ENCODE results near the gene BAZ2B.
"Not testable (repeated sequence)": the region's sequence is repeated elsewhere in the genome, so short reads cannot be mapped to it uniquely, and the experiment has no call there.

Gene BAZ2B

DNA sequence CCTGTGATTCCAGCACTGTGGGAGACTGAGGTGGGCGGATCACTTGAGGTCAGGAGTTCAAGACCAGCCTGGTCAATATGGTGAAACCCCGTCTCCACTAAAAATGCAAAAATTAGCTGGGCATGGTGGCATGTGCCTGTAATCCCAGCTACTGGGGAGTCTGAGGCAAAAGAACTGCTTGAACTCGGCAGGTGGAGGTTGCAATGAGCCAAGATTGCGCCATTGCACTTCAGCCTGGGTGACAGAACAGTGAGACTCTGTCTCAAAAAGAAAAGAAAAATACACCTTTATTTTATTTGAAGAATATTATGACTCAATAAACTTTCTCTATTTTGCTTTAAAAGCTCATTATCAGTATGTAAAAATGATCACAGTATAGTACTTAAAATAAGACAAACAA, 81.1 kb downstream of the BAZ2B start:
- ATAC-seq, DNase-seq: not testable (repeated sequence)

DNA sequence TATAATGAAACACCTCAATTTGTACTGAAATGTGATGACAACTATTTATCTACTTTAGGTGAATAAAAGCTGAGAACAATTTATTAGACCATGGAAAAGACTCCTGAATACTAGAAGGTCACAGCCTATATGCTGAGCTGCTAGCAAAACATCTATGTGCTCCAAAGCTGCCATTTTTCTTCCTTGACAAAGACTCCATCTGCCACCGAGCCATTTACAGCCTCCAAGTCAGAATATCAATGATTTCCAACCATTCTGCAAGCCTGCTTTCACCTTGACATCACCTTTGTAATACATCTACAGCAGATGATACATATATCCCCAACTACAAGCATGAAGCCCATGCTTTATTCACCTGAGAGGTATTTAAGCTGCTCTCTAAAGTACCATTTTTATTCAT, 84.9 kb downstream of the BAZ2B start:
- DNase-seq (no peak), ATAC-seq (no peak)

DNA sequence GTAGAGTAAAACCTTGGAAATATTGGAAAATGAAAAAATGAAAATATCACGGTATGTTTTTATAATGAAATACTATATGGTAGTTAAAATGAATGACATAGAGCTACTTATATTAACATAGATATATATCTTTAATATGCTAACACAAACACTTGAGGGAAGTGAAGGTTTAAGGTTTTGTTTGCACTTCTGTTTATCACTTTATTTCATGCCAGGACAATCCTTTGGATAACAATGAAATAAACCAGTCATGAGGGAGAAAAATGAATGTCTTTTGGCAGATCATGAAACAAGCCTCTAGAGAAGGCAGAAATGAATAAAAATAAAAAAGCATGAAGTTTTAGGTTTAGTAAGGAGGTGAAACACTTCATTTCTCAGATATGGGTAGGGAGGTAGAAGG, 89.9 kb downstream of the BAZ2B start:
- DNase-seq, result no peak
- ATAC-seq, result no peak

DNA sequence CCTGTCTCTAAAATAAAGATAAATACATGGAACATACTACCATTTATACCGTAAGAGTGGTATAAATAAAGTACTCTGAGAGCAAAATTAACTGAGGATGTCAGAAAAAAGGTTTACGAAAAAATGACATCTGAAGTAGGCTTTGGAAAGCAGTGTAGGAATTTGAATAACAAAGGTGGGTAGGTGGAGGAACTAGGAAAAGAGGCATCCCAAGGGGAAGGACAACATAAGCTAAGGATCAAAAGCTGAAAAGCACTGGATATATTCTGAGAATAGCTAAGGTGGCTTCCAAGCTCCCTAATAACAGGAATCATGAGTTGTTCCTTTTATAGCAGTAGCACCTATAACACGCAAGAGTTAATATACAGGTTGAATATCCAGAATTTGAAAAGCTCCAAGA, 91.3 kb downstream of the BAZ2B start:
- no peak for DNase-seq
- ATAC-seq, result no peak

DNA sequence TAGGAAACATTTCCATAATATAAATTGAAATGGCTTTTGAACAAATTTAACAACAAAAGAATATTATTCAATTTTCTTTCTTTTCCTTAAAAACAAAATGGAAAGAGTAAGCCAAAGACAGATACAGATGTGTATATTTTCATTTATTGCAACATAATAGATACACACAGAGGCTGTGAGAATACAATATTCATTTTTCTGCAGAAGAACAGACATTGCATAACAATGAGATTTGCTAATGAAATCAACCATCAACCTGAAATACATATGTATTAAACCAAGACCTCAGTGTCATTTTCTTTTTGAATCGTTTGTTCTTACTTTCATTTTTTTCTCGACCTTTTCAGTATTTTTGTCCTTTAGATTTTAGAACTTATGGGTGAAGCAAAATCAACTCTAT, 95.1 kb downstream of the BAZ2B start:
- DNase-seq, result no peak
- no peak for ATAC-seq

DNA sequence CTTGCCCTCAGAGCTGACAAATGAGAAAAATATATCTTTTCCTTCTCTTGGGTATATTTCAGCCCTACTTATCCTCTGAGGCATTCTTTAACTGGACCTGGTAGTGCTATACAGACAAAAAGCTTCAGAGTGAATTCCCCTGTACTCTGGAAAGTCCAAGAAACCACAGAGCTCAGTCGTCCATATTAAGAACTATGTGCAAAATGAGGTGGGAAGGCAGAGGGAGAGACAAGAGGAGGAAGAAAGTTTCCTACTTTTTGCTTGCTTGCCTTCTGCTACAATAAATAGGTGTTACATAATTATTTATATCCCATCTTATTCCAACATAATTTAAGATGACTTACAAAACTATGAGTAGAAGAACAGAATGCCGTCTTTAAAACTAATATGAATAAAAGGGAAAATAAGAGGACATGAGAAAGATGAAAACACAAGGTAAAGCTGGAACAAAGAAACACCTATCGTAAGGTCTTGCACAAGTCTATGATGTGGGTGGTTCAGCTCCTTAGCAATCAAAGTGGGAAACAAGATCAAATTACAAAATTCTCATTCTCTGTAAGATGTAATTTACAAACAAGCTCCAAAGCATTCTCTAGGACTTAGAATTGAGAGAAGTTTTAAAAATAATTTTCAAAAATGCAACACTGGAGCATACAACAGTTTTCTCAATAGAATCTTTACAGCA, 97.9 kb downstream of the BAZ2B start:
- DNase-seq (no peak), ATAC-seq (no peak)

DNA sequence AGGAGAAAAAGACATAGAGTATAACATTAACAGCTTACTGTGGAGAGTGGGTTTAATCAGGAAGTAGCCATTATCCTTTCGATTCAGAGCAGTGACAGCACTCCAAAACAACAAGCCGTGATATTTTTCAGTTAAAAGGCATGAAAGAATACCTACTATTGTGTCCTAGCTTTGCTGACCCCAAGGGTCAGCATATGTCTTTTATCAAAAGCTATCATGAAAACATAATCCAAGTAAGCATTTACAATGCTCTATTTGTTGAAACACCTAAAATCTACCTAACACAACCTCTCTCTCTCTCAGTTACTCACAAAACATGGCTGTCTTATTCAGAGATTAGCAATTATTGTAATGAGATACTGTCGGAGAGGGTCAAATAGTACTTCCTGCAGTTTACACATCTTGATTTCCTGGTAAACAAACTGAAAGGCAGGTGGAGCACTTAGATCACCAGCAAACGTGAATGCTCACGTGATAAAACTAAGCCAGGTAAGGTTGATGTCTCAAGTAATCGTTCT, 100.0 kb downstream of the BAZ2B start:
- peak; percentile 77 for ATAC-seq
- no peak for DNase-seq

DNA sequence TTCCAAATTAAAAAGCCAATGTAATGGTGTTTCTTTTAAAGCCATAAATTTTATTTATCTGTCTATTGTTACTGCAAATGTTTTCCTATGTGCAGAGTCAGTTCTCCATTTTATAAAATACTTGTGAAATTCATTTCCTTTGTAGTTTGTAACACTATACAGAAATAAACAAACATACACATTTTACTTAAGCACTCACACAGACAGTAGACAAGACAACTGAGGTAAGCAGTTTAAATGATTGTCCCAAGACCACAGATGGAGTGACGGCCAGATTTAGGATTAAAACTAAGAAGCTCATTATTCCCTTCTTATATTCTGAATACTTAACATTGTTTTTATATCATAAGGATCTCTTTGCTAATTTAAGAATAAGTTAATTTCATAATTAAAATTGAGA, 100.9 kb downstream of the BAZ2B start:
- no peak for DNase-seq

DNA sequence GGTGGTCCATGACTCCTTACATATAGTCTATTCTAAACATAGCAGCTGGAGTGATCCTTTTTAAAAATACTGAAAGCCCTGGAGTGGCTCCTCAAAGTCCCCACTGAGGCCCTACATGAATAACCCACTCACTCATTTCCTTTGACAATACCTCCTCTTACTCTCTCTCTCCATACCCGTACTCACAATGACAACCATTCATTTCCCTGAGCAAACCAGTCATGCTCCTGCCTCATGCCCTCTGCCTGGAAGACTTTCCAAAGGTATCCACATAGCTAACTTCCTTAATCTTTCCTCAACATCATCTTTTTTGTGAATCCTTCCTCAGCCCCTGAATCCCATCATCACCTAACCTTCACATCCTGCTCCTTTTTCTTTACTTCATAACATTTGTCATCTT, 102.6 kb downstream of the BAZ2B start:
- ATAC-seq (no peak), DNase-seq (no peak)

More for the DNA sequence above, 100.9 kb downstream of the BAZ2B start:
- no peak for ATAC-seq

DNA sequence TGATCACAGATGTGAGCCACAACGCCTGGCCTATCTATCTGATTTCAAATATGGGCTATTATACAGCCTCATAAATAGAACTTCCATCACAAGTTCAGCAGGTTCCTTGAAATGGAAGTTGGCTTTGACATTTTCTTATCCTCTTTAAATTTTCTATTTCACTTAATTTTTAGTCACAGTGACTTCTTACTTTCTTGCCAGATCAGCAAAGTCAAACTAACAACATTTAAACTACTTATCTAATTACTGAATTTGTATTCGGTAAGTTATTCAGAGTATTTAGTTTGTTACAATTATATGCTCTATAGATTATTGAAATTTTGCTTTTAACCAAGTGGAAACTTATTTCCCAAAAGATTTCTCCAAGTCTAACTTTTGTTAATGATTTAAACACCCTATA, 108.2 kb downstream of the BAZ2B start:
- no peak for DNase-seq
- ATAC-seq, result no peak

DNA sequence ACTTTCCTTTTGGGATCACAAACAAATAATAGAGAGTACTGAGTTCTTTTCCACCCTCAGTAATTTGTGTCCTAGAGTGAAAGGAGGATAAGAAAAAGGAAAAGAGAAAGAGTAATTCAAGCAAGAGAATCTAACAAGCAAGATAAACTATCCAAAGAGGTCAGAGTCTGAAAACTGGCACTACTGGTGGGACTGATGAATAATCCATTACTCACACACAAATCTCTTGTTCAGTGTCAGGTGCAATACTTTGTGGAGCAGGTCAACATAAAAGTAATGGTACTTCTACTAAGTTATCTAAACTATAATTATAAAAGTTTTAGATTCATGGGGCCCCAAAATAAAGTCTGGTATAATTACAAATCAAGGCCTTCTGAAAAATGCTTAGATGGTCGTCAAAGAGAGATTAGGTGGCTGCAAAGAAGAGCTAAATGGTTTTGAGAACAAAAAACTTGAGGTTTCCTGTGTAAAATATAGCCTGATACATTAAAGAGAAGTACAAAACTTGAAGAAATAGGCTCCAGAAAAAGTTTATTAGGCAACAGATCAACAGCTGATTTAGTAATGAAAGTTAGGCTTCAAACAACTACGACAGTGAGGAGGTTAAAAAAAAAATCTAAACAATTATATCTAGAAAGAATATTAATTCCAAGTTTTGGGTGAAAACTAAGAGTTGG, 109.4 kb downstream of the BAZ2B start:
- ATAC-seq (no peak), DNase-seq (no peak)

DNA sequence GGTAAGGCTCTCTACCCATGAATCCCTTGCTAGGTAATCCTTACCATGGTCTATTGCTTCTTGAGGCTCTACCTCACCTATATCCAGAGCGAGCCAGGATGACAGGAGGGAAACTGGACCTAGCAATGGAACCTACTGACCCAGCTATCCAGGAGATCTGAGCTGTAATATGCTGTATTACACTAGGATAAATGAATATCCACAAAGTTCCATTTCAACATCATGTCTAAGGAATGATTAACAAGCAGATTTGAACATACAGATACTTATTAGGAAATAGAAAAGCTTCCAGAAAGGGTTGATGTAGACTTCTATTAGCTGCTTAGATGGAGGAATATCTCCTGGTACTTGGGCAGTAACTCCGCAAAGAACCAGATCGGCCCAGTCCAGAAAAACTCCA, 110.1 kb downstream of the BAZ2B start:
- no peak for ATAC-seq
- DNase-seq, result no peak

DNA sequence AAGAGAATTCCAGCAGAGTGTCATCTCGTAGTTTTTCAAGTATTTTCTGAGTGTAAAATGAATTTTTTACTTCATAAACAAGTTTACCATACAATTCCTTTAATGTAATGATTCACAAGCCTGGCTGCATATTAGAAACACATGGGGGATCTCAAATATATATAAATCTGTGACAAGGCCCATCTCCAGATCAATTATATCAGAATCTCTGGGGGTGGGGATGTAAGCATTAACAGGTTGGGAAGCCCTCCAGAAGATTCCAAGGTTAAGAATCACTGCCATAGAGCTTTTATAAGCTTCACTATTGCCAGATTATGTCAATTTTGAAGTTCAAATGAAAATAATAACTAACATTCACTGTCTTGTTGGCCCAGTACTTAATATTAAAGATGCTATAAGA, 111.2 kb downstream of the BAZ2B start:
- ATAC-seq, result no peak
- DNase-seq, result no peak

DNA sequence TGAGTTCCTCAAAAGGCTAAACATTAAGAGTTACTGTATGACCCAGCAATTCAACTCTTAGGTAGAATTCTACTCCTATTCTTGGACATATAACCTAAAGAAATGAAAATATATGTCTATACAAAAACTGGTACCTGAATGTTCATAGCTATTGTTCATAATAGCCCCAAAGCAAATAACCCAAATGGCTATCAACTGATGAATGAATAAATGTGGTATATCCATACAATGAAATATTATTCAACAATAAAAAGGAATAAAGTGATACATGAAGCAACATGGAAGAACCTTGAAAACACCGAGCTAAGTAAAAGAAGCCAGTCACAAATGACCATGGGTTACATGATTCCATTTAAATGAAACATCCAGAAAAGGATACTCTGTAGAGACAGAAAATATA, 114.6 kb downstream of the BAZ2B start:
- no peak for ATAC-seq
- no peak for DNase-seq

DNA sequence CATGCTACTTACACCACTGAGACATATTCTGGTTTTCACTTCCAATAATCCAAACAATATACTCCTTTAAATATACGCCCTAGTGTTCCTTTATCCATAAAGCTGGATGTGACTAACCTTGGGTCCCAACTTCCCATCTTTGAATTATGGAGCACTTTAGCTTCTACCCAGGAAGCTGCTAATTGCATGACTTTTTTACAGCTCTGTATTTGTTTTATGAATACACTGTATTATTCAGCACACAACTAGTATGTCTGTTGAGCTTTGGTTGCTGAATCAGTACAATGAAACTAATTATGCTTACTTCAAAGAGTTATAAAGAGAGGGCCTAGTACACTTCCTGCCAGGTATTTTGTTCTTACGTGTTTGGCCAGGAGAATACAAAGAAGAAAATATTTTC, 118.5 kb downstream of the BAZ2B start:
- no peak for ATAC-seq

DNA sequence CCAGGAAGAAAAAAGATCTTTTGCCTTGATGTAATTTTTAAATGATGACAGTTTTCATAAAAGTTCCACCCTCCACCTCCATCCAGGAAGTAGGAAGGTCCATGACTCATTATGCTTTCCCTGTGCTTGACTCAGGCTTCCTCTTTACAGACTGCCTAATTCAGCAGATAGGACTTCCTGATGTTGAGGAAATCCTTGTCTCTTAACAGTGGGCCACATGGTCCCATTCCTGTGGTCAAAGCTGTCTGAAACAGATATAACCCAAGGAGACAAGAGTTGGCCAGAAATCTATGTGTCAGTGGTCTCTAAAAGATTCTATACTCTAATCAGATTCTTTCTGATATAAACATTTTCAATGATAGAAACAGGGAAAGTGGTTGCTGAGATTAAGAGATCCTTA, 119.1 kb downstream of the BAZ2B start:
- DNase-seq (no peak), ATAC-seq (peak; percentile 71)

More for the DNA sequence above, 118.5 kb downstream of the BAZ2B start:
- DNase-seq, result no peak

DNA sequence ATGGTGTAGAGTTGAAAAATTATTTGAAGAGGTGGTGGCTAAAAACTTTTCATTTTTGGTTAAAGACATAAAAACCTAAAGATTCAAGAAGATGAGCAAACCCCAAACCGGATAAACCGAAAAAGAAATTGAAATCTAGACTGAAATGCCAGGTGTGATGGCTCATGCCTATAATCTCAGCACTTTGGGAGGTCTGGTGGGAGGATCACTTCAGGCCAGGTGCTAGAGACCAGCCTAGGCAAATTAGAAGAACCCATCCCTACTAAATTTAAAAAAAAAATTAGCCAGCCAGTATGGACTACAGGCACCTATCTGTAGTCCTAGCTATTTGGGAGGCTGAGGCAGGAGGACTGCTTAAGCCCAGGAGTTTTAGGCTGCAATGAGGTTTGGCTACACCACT, 126.9 kb downstream of the BAZ2B start:
- DNase-seq (no peak), ATAC-seq (no peak)

DNA sequence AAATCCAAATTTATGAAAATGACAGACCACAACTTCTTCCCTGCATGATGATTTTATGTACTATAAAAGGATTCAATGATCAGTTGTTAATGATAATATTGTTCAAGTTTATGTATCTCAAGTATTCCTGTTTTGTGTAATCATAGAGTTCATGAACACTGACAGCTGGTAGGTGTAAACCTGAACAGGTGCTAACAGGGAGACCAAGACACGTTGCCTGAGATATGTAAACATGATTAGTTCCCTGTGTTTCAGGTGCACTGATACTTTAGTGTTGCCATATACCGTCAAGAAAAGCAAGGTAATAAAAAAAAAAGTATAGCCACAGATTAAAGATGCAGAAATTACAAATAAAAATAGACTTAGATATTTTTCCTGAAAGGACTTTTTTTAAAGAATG, 131.8 kb downstream of the BAZ2B start:
- no peak for DNase-seq
- no peak for ATAC-seq

DNA sequence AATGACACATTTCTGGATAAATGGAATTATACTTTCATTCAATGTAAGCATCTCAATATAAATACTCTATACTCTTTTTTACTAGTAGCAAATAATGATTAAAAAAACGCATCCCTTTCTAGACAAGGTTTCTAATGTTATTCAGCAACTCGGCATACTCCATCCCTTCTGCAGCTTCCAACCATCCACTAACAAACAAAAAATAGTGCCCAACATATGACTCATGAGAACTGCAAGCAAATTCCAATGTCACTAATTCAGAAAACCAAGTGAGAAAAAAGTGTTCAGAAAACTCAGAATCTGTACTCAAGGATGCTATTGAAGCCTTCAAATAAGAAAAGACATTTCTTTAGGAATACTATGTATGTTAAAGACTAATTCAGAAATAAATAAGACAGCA, 140.0 kb downstream of the BAZ2B start:
- ATAC-seq (no peak), DNase-seq (no peak)

DNA sequence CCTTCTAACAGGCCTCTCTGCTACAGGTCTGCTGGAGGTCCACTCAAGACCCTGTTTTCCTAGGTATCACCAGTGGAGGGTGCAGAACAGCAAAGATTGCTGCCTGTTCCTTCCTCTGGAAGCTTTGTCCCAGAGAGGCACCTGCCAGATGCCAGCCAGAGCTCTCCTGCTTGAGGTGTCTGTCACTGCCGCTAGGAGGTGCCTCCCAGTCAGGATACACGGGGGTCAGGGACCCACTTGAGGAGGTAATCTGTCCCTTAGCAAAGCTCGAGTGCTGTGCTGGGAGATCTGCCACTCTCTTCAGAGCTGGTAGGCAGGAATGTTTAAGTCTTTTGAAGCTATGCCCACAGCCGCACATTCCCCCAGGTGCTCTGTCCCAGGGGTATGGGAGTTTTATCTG, 140.6 kb downstream of the BAZ2B start:
- DNase-seq, result no peak
- no peak for ATAC-seq

DNA sequence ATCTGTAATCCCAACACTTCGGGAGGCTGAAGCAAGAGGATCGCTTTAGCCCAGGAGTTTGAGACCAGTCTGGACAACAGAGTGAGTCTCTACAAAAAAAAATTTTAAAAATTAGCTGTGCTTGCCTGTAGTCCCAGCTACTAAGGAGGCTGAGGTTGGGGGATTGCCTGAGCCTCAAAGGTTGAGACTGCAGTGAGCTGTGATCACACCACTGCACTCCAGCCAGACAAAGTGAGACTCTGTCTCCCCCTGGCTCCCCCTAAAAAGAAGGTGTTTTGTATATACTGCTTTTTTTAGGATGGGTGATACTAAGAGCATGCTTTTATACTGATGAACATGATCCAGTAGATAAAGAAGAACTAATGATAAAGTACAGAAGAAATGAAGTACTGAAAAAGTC, 145.0 kb downstream of the BAZ2B start:
- ATAC-seq (no peak), DNase-seq (no peak)

DNA sequence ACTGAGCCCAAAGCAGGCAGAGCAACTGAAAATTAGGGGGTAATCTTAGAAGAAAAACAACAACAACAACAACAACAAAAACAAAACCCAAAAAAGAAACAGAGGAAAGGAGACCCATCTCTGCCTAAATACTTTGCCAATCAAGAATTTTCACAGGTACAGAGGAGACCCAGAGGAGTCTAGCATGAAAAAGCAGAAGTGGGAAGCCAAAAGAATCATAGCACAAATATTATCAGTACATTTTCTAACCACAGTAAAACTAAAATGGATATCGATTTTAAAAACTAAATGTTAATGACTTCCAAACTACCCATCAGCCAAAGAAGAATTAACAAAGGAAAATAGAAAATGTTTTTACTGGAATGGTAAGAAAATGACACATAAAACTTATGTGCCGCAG, 148.1 kb downstream of the BAZ2B start:
- ATAC-seq (no peak), DNase-seq (no peak)

DNA sequence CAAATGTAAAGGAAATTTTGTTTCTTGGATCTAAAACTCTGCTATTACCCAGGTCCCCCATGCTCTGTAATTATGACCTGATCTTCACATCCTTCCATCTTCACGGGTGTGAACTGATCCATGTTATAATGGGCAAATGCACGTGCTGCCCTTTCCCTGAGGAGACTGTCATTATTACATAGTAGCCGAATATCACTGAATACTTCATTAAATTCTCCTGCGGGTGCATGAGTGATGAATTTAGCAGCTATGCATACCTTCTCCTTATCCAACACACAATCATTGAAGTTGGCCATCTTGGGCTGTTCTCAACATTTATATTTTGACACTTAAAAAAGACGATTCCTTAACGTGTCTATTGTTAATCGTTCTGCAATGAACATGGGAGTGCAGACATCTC, 153.4 kb downstream of the BAZ2B start:
- ATAC-seq (no peak), DNase-seq (no peak)

DNA sequence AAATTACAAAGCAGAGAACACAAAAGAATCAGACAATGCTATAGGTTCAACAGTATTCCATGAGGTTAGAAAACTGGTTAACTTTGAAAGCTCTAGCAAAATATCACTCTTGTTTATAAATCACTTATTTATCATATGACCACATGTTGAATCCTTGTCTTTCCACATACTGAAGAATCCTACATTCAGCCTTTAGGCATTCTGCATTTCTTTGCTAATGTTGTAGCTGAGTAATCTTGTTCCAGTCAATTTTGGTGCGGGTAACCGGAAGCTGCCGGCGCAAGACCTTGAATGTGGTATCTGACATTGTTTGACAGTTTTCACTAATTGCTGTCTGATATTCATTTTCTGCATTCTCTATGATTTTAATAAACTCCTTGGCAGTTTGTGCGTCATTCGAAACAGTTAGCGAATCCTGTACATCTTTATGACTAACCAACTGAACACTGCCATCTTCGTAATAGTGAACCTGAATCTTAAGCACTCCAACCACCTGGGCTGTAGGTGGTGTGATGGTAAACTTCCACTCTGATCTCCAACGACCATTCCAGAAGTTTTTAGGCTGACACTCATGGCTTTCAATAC, 154.1 kb downstream of the BAZ2B start:
- no peak for DNase-seq

More for the DNA sequence above, 154.1 kb downstream of the BAZ2B start:
- ATAC-seq, result no peak
